ENCODE data around the gene ZFHX3.

DNA sequence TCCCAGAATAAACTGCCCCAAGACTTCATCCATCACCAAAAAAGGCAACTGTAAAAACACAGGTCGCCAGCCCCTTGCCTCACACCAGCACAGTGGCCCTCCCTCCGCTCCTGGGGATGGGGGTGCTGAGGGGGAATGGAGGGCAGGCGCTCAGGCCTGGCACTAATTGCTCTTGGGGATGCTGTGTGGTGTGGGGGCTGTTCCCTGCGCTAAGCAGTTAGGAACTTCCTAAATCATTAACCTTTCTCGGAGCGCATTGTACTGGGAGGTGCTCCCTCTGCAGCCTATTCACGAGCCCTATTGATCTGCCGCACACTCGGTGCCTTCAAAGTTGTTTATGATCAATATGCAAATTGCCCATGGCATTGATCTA lies 199.9 kb downstream of the ZFHX3 start:
- no peak for TF ChIP-seq ARNT (IDR thresholded peaks at IDR 0.05)
- no peak for TF ChIP-seq XRCC5 (IDR thresholded peaks at IDR 0.05; ENCODE audit: low read depth, low read length)
- TF ChIP-seq, protein P1, sequence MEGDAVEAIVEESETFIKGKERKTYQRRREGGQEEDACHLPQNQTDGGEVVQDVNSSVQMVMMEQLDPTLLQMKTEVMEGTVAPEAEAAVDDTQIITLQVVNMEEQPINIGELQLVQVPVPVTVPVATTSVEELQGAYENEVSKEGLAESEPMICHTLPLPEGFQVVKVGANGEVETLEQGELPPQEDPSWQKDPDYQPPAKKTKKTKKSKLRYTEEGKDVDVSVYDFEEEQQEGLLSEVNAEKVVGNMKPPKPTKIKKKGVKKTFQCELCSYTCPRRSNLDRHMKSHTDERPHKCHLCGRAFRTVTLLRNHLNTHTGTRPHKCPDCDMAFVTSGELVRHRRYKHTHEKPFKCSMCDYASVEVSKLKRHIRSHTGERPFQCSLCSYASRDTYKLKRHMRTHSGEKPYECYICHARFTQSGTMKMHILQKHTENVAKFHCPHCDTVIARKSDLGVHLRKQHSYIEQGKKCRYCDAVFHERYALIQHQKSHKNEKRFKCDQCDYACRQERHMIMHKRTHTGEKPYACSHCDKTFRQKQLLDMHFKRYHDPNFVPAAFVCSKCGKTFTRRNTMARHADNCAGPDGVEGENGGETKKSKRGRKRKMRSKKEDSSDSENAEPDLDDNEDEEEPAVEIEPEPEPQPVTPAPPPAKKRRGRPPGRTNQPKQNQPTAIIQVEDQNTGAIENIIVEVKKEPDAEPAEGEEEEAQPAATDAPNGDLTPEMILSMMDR (IDR thresholded peaks at IDR 0.05 in 2 of 3, conservative IDR thresholded peaks at IDR 0.05 in 1 of 3; ENCODE audit: insufficient read depth in 2 of 3, low read depth in 1 of 3, low read length in 3 of 3): no peak
- no peak for TF ChIP-seq DEAF1 (CRISPR knock-in tag; IDR thresholded peaks at IDR 0.05)
- TF ChIP-seq EZH2 (IDR thresholded peaks at IDR 0.05; ENCODE audit: borderline replicate concordance, low read depth, low read length): no peak
- no peak for TF ChIP-seq EP300 (IDR thresholded peaks at IDR 0.05; ENCODE audit: low read length)
- TF ChIP-seq SMC3 (conservative IDR thresholded peaks at IDR 0.05; ENCODE audit: insufficient read depth, low read depth, low read length): no peak
- TF ChIP-seq, protein P2, sequence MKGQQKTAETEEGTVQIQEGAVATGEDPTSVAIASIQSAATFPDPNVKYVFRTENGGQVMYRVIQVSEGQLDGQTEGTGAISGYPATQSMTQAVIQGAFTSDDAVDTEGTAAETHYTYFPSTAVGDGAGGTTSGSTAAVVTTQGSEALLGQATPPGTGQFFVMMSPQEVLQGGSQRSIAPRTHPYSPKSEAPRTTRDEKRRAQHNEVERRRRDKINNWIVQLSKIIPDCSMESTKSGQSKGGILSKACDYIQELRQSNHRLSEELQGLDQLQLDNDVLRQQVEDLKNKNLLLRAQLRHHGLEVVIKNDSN (CRISPR knock-in tag; IDR thresholded peaks at IDR 0.05): no peak
- no peak for TF ChIP-seq POLR3G (IDR thresholded peaks at IDR 0.05; ENCODE audit: extremely low read depth, insufficient read length, insufficient replicate concordance)
- TF ChIP-seq ESRRA (IDR thresholded peaks at IDR 0.05; ENCODE audit: borderline replicate concordance, low read depth): no peak
- TF ChIP-seq, protein P3, sequence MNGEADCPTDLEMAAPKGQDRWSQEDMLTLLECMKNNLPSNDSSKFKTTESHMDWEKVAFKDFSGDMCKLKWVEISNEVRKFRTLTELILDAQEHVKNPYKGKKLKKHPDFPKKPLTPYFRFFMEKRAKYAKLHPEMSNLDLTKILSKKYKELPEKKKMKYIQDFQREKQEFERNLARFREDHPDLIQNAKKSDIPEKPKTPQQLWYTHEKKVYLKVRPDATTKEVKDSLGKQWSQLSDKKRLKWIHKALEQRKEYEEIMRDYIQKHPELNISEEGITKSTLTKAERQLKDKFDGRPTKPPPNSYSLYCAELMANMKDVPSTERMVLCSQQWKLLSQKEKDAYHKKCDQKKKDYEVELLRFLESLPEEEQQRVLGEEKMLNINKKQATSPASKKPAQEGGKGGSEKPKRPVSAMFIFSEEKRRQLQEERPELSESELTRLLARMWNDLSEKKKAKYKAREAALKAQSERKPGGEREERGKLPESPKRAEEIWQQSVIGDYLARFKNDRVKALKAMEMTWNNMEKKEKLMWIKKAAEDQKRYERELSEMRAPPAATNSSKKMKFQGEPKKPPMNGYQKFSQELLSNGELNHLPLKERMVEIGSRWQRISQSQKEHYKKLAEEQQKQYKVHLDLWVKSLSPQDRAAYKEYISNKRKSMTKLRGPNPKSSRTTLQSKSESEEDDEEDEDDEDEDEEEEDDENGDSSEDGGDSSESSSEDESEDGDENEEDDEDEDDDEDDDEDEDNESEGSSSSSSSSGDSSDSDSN (IDR thresholded peaks at IDR 0.05; ENCODE audit: borderline replicate concordance in 1 of 2, low read depth in 2 of 2, low read length in 2 of 2): no peak

Data from K562 (cell line).